Neural cell (in vitro differentiated cells): ENCODE measurements around the gene ACVR1C. TPM values are rescaled to one million over a fixed set of nuclear protein-coding genes. Genes with fewer than 3 reads are reported as not detected.
A peak's percentile ranks its signal among the peaks of the same experiment; 100 is the strongest.

Experiments used
- H2AFZ ChIP-seq: fragments of 200-600, 300-800 bp; sonication (generic), shearing (Covaris generic); 2 replicates; pipeline ENCODE4 v1.6.0; 2014; ENCODE audit warnings: low read depth, mild to moderate bottlenecking, antibody characterized with exemption, low read length, moderate library complexity
- H3F3A ChIP-seq: fragments of 200-600 bp; shearing (Covaris generic); 2 replicates; pipeline ENCODE4 v1.6.1; 2016; ENCODE audit warnings: mild to moderate bottlenecking, moderate library complexity, mixed read lengths, antibody characterized with exemption, low read length; ENCODE audit not compliant: insufficient read depth, poor library complexity, severe bottlenecking
- H3K27ac ChIP-seq: fragments of 200-600, 300-800 bp; sonication (generic), shearing (Covaris generic); 2 replicates; pipeline ENCODE4 v1.5.1; 2014; ENCODE audit warnings: mild to moderate bottlenecking, low read length, moderate library complexity
- H3K27me3 ChIP-seq: fragments of 300-800, 200-600 bp; sonication (generic), shearing (Covaris generic); 2 replicates; pipeline ENCODE4 v1.6.0; 2014; ENCODE audit warnings: mild to moderate bottlenecking, low read depth, low read length, moderate library complexity; ENCODE audit not compliant: insufficient read depth
- H3K36me3 ChIP-seq: fragments of 300-800, 200-600 bp; sonication (generic), shearing (Covaris generic); 2 replicates; pipeline ENCODE4 v1.5.1; 2014; ENCODE audit warnings: mild to moderate bottlenecking, antibody characterized with exemption, low read length, moderate library complexity; ENCODE audit not compliant: insufficient read depth
- H3K4me2 ChIP-seq: fragments of 300-800, 200-600 bp; sonication (generic), shearing (Covaris generic); 2 replicates; pipeline ENCODE4 v1.6.0; 2014; ENCODE audit warnings: mild to moderate bottlenecking, low read length
- H3K4me3 ChIP-seq: fragments of 300-800, 200-600 bp; sonication (generic), shearing (Covaris generic); 2 replicates; pipeline ENCODE4 v1.5.1; 2014; ENCODE audit warnings: mild to moderate bottlenecking, low read length, moderate library complexity
- H3K79me2 ChIP-seq: fragments of 200-600 bp; shearing (Covaris generic); replicated peaks from 2 replicates; pipeline ENCODE4 v1.6.0; 2014; ENCODE audit warnings: mild to moderate bottlenecking, low read length, moderate library complexity; ENCODE audit not compliant: insufficient read depth
- H3K9ac ChIP-seq: fragments of 300-800, 200-600 bp; sonication (generic), shearing (Covaris generic); 2 replicates; pipeline ENCODE4 v1.6.1; 2016; ENCODE audit warnings: mild to moderate bottlenecking, low read length, mixed read lengths
- H3K9me2 ChIP-seq: fragments of 200-600 bp; shearing (Covaris generic); 2 replicates; pipeline ENCODE4 v1.6.1; 2016; ENCODE audit warnings: mild to moderate bottlenecking, low read length, mixed read lengths; ENCODE audit not compliant: insufficient read depth
- H3K9me3 ChIP-seq: fragments of 200-600, 300-800 bp; sonication (generic), shearing (Covaris generic); 2 replicates; pipeline ENCODE4 v1.6.1; 2016; ENCODE audit warnings: mild to moderate bottlenecking, mixed run types, low read length, moderate library complexity, mixed read lengths
- H4K20me1 ChIP-seq: fragments of 200-600 bp; shearing (Covaris generic); 2 replicates; pipeline ENCODE4 v1.6.1; 2016; ENCODE audit warnings: mild to moderate bottlenecking, mixed run types; ENCODE audit not compliant: insufficient read depth
- CTCF ChIP-seq: fragments of 450-650 bp; IDR thresholded peaks from 2 replicates; pipeline ENCODE4 v1.5.1; 2014; ENCODE audit warnings: antibody characterized with exemption, mild to moderate bottlenecking, moderate library complexity; ENCODE audit not compliant: poor library complexity, severe bottlenecking
- EP300 ChIP-seq: fragments of 450-650 bp; conservative IDR thresholded peaks from 2 replicates; pipeline ENCODE4 v1.6.1; 2014; ENCODE audit warnings: antibody characterized with exemption, mild to moderate bottlenecking, moderate library complexity; ENCODE audit not compliant: poor library complexity, severe bottlenecking
- EZH2 ChIP-seq: fragments of 200-600, 300-800 bp; shearing (Covaris generic), sonication (generic); IDR thresholded peaks from 2 replicates; pipeline ENCODE4 v1.6.1; 2014; ENCODE audit warnings: antibody characterized with exemption, low read length, borderline replicate concordance, mild to moderate bottlenecking; ENCODE audit not compliant: insufficient read depth, poor library complexity, severe bottlenecking
- MXI1 ChIP-seq: fragments of 450-650 bp; conservative IDR thresholded peaks from 2 replicates; pipeline ENCODE4 v1.6.1; 2014; ENCODE audit warnings: antibody characterized with exemption, mild to moderate bottlenecking; ENCODE audit not compliant: poor library complexity, severe bottlenecking
- POLR2AphosphoS5 ChIP-seq: IDR thresholded peaks from 2 replicates; pipeline ENCODE4 v1.6.1; 2012
- RAD21 ChIP-seq: fragments of 450-650 bp; conservative IDR thresholded peaks from 2 replicates; pipeline ENCODE4 v1.6.1; 2014; ENCODE audit warnings: antibody characterized with exemption, mild to moderate bottlenecking, moderate library complexity
- REST ChIP-seq: IDR thresholded peaks from 2 replicates; pipeline ENCODE4 v1.6.1; 2012; ENCODE audit warnings: borderline replicate concordance
- SMC3 ChIP-seq: fragments of 450-650 bp; conservative IDR thresholded peaks from 2 replicates; pipeline ENCODE4 v1.6.1; 2014; ENCODE audit warnings: antibody characterized with exemption, mild to moderate bottlenecking, moderate library complexity; ENCODE audit not compliant: poor library complexity
- TAF1 ChIP-seq: IDR thresholded peaks from 2 replicates; pipeline ENCODE4 v1.6.1; 2012; ENCODE audit warnings: low read depth
- polyA plus RNA-seq: library from polyadenylated mRNA; depleted of rRNA; stranded (reverse); fragments of >200 nt; gene quantifications from 2 replicates; pipeline ENCODE4 v1.2.3, GENCODE V29; 2014

Gene ACVR1C
- polyA plus RNA-seq, 1 donor from 2014 or later = 0.26 TPM

GRCh38 chr2:157486596-157487270, 141.9 kb downstream of the ACVR1C start:
- Histone ChIP-seq H3K9me3 (no peaks in the 10 kb centered on the region), H3K9me2 (no peaks in the 10 kb centered on the region), H3K36me3 (no peaks in the 10 kb centered on the region), H2AFZ (no peak overlapping the region), H4K20me1 (no peaks in the 10 kb centered on the region), H3K9ac (no peak overlapping the region), H3K4me3 (peak overlapping the region; percentile 39), H3K79me2 (no peaks in the 10 kb centered on the region), H3K27ac (no peak overlapping the region), H3K27me3 (no peaks in the 10 kb centered on the region), H3F3A (no peaks in the 10 kb centered on the region), H3K4me2 (no peak overlapping the region)
- TF ChIP-seq SMC3 (no peak), RAD21 (no peak), TAF1 (no peak), CTCF (no peak), MXI1 (no peak), REST (no peak), EZH2 (no peak), POLR2AphosphoS5 (no peak), EP300 (no peak)

DNA sequence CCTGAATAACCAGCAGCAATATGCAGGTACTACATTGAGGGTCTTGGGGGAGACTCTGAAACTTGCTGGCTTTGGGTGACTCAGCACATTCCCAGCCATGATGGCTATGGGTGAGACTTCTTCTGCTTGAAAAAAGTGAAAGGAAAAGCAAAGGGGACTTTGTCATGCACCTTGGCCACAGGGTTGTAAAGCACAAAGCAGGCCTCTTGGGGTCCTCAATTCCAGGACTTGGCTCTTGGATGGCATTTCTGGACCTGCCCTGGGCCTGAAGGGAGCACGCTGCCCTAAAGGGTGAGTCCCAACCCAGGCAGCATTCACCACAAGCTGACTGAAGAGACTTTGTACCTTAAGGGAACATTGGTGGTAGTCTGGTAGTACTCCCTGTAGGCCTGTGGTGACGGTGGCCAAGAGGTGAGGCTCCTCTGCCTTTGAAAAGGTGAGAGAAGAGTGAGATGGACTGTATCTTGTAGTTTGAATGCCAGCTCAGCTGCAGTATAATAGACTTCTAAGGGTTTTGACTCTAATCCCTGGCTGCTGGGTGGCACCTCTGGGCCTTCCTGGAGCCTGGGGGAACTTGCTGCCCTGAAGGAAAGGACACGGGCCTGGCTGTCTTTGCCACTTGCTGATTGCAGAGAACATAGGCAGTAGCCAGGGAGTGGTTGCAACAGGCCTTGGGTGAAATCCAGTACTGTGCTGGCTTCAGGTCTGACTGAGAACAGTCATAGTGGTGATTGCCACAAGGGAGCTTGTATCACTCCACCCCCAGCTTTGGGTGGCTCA, 148.3 kb downstream of the ACVR1C start:
- H3K27ac ChIP-seq = no peak overlapping the region
- H3F3A ChIP-seq = no peaks in the 10 kb centered on the region
- no peak overlapping the region for H2AFZ ChIP-seq
- H4K20me1 ChIP-seq = no peaks in the 10 kb centered on the region
- H3K27me3 ChIP-seq = no peaks in the 10 kb centered on the region
- H3K36me3 ChIP-seq = no peaks in the 10 kb centered on the region
- no peaks in the 10 kb centered on the region for H3K79me2 ChIP-seq
- H3K4me2 ChIP-seq = no peak overlapping the region
- H3K4me3 ChIP-seq = no peak overlapping the region
- no peak overlapping the region for H3K9ac ChIP-seq
- no peaks in the 10 kb centered on the region for H3K9me3 ChIP-seq
- TF ChIP-seq RAD21 (no peak), EP300 (no peak), CTCF (no peak), SMC3 (no peak), REST (no peak), TAF1 (no peak), POLR2AphosphoS5 (no peak), MXI1 (no peak), EZH2 (no peak)
- no peaks in the 10 kb centered on the region for H3K9me2 ChIP-seq
